ENCODE data around the gene ADK. TPM values are rescaled to one million over a fixed set of nuclear protein-coding genes. Genes with fewer than 3 reads are reported as not detected.

The ADK gene
- total and polyA plus RNA-seq, 11 donors: 20.8 to 55.5 (median 39.8) TPM

GRCh38 chr10:74587109-74587854 is 436.3 kb downstream of the ADK start:
- peaks cover 8 to 68% (median 48%) of the 10 kb centered on the region in 12 donors for H3K4me1 ChIP-seq
- no peaks in the 10 kb centered on the region for H3K9me3 ChIP-seq
- TF ChIP-seq CTCF (IDR thresholded peaks at IDR 0.05) (no peak), POLR2A (IDR thresholded peaks at IDR 0.05) (no peak)
- no peaks in the 10 kb centered on the region for H3K36me3 ChIP-seq
- DNase-seq: no peak
- H3K27ac ChIP-seq: peak overlapping the region in 8 of 12 donors; percentile 0 to 79 (median 40)
- H3K27me3 ChIP-seq: no peaks in the 10 kb centered on the region
- intact Hi-C loops (cut with DNase I): loop anchor here in 5 of 10 donors (5.0 to 10.0 kb wide), 5 partner anchors 100 to 240 kb away; partner anchors contain the start of gene KAT6B (in 3 of the 5)
- WGBS, 4 donors: 64 to 69% (median 66%) methylated on average over 3 of the region's 3 CpGs
- ATAC-seq: no peak
- no peak overlapping the region for H3K4me3 ChIP-seq

DNA sequence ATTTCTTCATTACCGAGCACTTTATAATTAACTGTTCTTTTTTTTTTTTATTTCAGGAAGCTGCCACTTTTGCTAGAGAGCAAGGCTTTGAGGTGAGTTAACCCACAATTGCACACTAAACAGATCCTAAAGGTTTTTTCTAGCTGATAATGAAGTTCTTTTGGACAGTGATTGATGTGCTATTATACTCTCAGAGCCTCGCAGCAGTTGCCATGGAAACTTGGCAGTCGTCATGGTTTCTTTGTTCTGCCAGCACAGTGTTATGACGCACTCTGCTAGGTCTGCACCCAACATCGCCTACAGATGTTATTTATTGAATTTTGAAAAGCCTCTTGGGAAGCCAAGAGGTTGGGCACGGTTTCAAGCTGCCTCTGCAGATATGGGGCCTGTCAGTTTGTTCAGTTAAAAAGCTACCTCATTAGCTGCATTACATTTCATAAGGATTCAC is 438.2 kb downstream of the ADK start:
- Histone ChIP-seq H3K4me1 (peaks cover 8 to 83% (median 56%) of the 10 kb centered on the region in 12 donors), H3K4me3 (no peak overlapping the region), H3K27me3 (no peaks in the 10 kb centered on the region), H3K27ac (peak overlapping the region; percentile 38 to 78 (median 64)), H3K9me3 (no peaks in the 10 kb centered on the region), H3K36me3 (no peaks in the 10 kb centered on the region)
- WGBS, 4 donors: 3 to 5% (median 4%) methylated on average over 6 of the region's 6 CpGs
- TF ChIP-seq POLR2A (IDR thresholded peaks at IDR 0.05) (no peak), CTCF (IDR thresholded peaks at IDR 0.05) (no peak)
- ATAC-seq (peak; percentile 89 to 96 (median 94)), DNase-seq (peak; percentile 85 to 95 (median 94))
- intact Hi-C loops (cut with DNase I): loop anchor here in 6 of 10 donors (2.0 to 10.0 kb wide), 6 partner anchors 102 to 238 kb away; partner anchors contain the start of gene KAT6B (in 3 of the 6)

- H3K4me1 ChIP-seq: peaks cover 8 to 82% (median 55%) of the 10 kb centered on the region in 12 donors
- no peaks in the 10 kb centered on the region for H3K27me3 ChIP-seq
- intact Hi-C loops (cut with DNase I): loop anchor here in 6 of 10 donors (2.0 to 10.0 kb wide), 7 partner anchors 103 to 515 kb away; partner anchors contain the start of gene KAT6B (in 3 of the 6)
- no peak for ATAC-seq
- WGBS, 4 donors: 34 to 51% (median 46%) methylated on average over 2 of the region's 2 CpGs
- no peak overlapping the region for H3K4me3 ChIP-seq
- H3K36me3 ChIP-seq: no peaks in the 10 kb centered on the region
- no peaks in the 10 kb centered on the region for H3K9me3 ChIP-seq
- DNase-seq: no peak
- peak overlapping the region; percentile 33 to 78 (median 64) for H3K27ac ChIP-seq
- TF ChIP-seq CTCF (IDR thresholded peaks at IDR 0.05) (no peak), POLR2A (IDR thresholded peaks at IDR 0.05) (no peak)
Measured at GRCh38 chr10:74589851-74590250, 438.8 kb downstream of the ADK start.

DNA sequence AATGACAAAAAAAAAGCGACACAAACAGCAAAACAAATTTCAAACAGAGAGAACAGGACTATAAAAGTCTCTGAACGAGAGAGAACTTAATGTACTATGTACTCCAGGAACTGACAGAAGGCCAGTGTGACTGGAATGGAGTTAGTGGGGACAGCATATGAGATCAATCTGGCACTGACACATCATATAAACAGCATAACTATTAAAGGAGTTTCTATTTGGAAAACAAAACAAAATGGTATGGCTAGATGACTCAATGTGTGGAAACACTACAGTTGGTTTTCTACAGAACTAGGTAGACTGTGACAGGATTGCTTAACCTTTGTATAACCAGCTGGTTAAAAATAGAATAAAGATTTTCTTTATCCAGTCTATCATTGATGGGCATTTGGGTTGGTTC is 442.4 kb downstream of the ADK start:
- ATAC-seq (peak in 3 of 4 donors; percentile 40 to 72 (median 48)), DNase-seq (no peak)
- H3K4me3 ChIP-seq: no peak overlapping the region
- intact Hi-C loops (cut with DNase I): loop anchor here in 2 of 10 donors (2.0 to 10.0 kb wide), 2 partner anchors 231 to 511 kb away; a partner anchor contains a TSS
- H3K36me3 ChIP-seq: no peaks in the 10 kb centered on the region
- 42 to 70% (median 53%) methylated on average over 2 of the region's 2 CpGs for WGBS, 4 donors
- peaks cover 8 to 57% (median 28%) of the 10 kb centered on the region in 12 donors for H3K4me1 ChIP-seq
- H3K27me3 ChIP-seq: no peaks in the 10 kb centered on the region
- no peaks in the 10 kb centered on the region for H3K9me3 ChIP-seq
- TF ChIP-seq POLR2A (IDR thresholded peaks at IDR 0.05) (no peak), CTCF (IDR thresholded peaks at IDR 0.05) (no peak)
- H3K27ac ChIP-seq: peak overlapping the region in 6 of 12 donors; percentile 2 to 62 (median 20)

Data from heart left ventricle (tissue), 16 donors.